ENCODE measurements around the gene TAOK1. TPM values are rescaled to one million over a fixed set of nuclear protein-coding genes. Genes with fewer than 3 reads are reported as not detected.

Gene TAOK1
- 10 to 100 TPM; 48.8 to 52.7 TPM for total RNA-seq

GRCh38 chr17:29389982-29390850, at the start of gene TAOK1:
TSS of gene TAOK1 (plus strand) at chr17:29390363. CDS start at chr17:29451549, 61,186 bp downstream.

GRCh38 chr17:29566473-29567303, 176.5 kb downstream of the TAOK1 start, which contains the start of gene ABHD15:
TSS of gene ABHD15 (minus strand) at chr17:29567037. CDS start at chr17:29566966, 71 bp downstream.

GRCh38 chr17:29568331-29569244, 178.4 kb downstream of the TAOK1 start, which contains the start of gene TP53I13:
TSS of gene TP53I13 (plus strand) at chr17:29568701. CDS start at chr17:29568759, 58 bp downstream.

GRCh38 chr17:29589524-29590410, 199.6 kb downstream of the TAOK1 start, which contains the start of gene GIT1:
TSS of gene GIT1 (minus strand) at chr17:29589648. CDS start at chr17:29589378, 270 bp downstream.

GRCh38 chr17:29592850-29593551, 202.8 kb downstream of the TAOK1 start, which contains the start of gene ANKRD13B:
TSS of gene ANKRD13B (plus strand) at chr17:29593132. CDS start at chr17:29593622, 490 bp downstream.

Other genes starting within 250 kb of the TAOK1 start
- gene MYO18A, start 210.0 kb upstream of the TAOK1 start, total RNA-seq: 100 to 1,000 TPM in 1 of 2 experiments, 10 to 100 TPM in 1; 90.6 to 108 TPM
- not detected for gene CRYBA1, start 143.5 kb upstream of the TAOK1 start, total RNA-seq
- 10 to 100 TPM; 62.3 to 65.7 TPM for gene NUFIP2, start 96.2 kb upstream of the TAOK1 start, total RNA-seq
- 10 to 100 TPM; 18.0 to 18.1 TPM for gene ABHD15, start 176.7 kb downstream of the TAOK1 start, total RNA-seq
- gene TP53I13, start 178.3 kb downstream of the TAOK1 start, total RNA-seq: 100 to 1,000 TPM; 120 TPM
- gene GIT1, start 199.3 kb downstream of the TAOK1 start, total RNA-seq: 10 to 100 TPM; 73.9 to 79.2 TPM
- gene ANKRD13B, start 202.8 kb downstream of the TAOK1 start, total RNA-seq: 1 to 10 TPM; 7.2 to 8.1 TPM
- 1 to 10 TPM; 4.5 to 4.9 TPM for gene CORO6, start 232.5 kb downstream of the TAOK1 start, total RNA-seq